Osteoblast (primary cell): ENCODE data around the gene MAP7D3. TPM values are rescaled to one million over a fixed set of nuclear protein-coding genes. Genes with fewer than 3 reads are reported as not detected.
A peak's percentile ranks its signal among the peaks of the same experiment; 100 is the strongest.
"Not testable (repeated sequence)": the region's sequence is repeated elsewhere in the genome, so short reads cannot be mapped to it uniquely, and the experiment has no call there.

ENCODE experiments used
- DNase-seq: peaks from one replicate; pipeline ENCODE4 v3.0.0; 2011; ENCODE audit warnings: low spot score, mixed read lengths; ENCODE audit not compliant: insufficient read length; ENCODE audit errors: missing footprints
- H2AFZ ChIP-seq: 2 replicates; pipeline ENCODE4 v1.6.0; 2011; ENCODE audit warnings: mild to moderate bottlenecking, low read length
- H3K27ac ChIP-seq: 2 replicates; pipeline ENCODE4 v1.5.1; 2011; ENCODE audit warnings: mild to moderate bottlenecking, low read depth, low read length, moderate library complexity
- H3K27me3 ChIP-seq: 2 replicates; pipeline ENCODE4 v1.6.0; 2012; ENCODE audit warnings: mild to moderate bottlenecking, control low read depth, inconsistent platforms, low read length, moderate library complexity; ENCODE audit not compliant: insufficient read depth
- H3K36me3 ChIP-seq: 2 replicates; pipeline ENCODE4 v1.5.1; 2011; ENCODE audit warnings: mild to moderate bottlenecking, low read length, control low read depth, moderate library complexity; ENCODE audit not compliant: insufficient read depth
- H3K4me1 ChIP-seq: 2 replicates; pipeline ENCODE4 v1.5.1; 2011; ENCODE audit warnings: mild to moderate bottlenecking, low read length, control low read depth, moderate library complexity; ENCODE audit not compliant: insufficient read depth
- H3K4me2 ChIP-seq: 2 replicates; pipeline ENCODE4 v1.6.0; 2011; ENCODE audit warnings: mild to moderate bottlenecking, low read length; ENCODE audit not compliant: insufficient read depth
- H3K4me3 ChIP-seq: fragments of 200-600 bp; sonication (generic); 3 replicates; pipeline ENCODE4 v1.5.1; 2012; ENCODE audit warnings: mild to moderate bottlenecking, low read length, inconsistent platforms; ENCODE audit not compliant: insufficient read depth
- H3K79me2 ChIP-seq: 2 replicates; pipeline ENCODE4 v1.6.0; 2012; ENCODE audit warnings: mild to moderate bottlenecking, low read length, control low read depth, inconsistent platforms; ENCODE audit not compliant: insufficient read depth
- H3K9me3 ChIP-seq: 2 replicates; pipeline ENCODE4 v1.5.1; 2011; ENCODE audit warnings: low read depth, low read length, control low read depth
- H4K20me1 ChIP-seq: 2 replicates; pipeline ENCODE4 v1.6.0; 2012; ENCODE audit warnings: mild to moderate bottlenecking, low read length, control low read depth; ENCODE audit not compliant: insufficient read depth
- total RNA-seq: library from RNA; depleted of rRNA; stranded (reverse); fragments of >200 nt; gene quantifications from 2 replicates; pipeline ENCODE4 v1.2.3, GENCODE V29; 2012
- TF ChIP-seq, protein P1 (sequence below): IDR thresholded peaks from 2 replicates; pipeline ENCODE4 v1.5.1; 2011; ENCODE audit warnings: mild to moderate bottlenecking, low read depth, low read length, moderate library complexity; ENCODE audit errors: extremely low read depth

MAP7D3 gene
- total RNA-seq, 1 donor, result 19.2 TPM

DNA sequence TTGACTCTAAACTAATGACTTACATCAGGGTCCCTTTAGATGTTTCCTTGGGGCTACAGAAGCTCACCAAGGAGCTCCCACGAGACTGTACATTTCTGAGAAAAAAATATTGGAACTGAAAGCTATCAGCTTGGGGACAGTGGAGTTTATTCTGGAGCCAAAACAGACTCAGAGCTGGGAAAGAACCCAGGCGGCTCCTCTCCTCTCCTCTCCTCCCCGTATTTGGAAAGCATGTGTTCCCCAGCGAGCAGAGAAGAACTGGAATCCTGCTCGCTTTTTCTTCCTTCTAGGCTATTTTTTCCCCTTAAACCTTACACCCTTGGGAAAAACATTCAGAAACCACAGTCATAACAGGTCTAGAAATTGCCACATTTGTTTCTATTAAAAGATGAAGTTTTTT, 4.3 kb upstream of the MAP7D3 start:
- Histone ChIP-seq H2AFZ (no peak overlapping the region), H3K4me3 (peak overlapping the region; percentile 17), H3K9me3 (no peaks in the 10 kb centered on the region), H3K36me3 (no peaks in the 10 kb centered on the region), H3K79me2 (peaks cover 4% of the 10 kb centered on the region), H3K27ac (no peak overlapping the region), H4K20me1 (no peaks in the 10 kb centered on the region), H3K4me2 (peak overlapping the region; percentile 46), H3K4me1 (peaks cover 35% of the 10 kb centered on the region), H3K27me3 (no peaks in the 10 kb centered on the region)
- no peak for DNase-seq
- TF ChIP-seq, protein P1, sequence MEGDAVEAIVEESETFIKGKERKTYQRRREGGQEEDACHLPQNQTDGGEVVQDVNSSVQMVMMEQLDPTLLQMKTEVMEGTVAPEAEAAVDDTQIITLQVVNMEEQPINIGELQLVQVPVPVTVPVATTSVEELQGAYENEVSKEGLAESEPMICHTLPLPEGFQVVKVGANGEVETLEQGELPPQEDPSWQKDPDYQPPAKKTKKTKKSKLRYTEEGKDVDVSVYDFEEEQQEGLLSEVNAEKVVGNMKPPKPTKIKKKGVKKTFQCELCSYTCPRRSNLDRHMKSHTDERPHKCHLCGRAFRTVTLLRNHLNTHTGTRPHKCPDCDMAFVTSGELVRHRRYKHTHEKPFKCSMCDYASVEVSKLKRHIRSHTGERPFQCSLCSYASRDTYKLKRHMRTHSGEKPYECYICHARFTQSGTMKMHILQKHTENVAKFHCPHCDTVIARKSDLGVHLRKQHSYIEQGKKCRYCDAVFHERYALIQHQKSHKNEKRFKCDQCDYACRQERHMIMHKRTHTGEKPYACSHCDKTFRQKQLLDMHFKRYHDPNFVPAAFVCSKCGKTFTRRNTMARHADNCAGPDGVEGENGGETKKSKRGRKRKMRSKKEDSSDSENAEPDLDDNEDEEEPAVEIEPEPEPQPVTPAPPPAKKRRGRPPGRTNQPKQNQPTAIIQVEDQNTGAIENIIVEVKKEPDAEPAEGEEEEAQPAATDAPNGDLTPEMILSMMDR, result no peak

DNA sequence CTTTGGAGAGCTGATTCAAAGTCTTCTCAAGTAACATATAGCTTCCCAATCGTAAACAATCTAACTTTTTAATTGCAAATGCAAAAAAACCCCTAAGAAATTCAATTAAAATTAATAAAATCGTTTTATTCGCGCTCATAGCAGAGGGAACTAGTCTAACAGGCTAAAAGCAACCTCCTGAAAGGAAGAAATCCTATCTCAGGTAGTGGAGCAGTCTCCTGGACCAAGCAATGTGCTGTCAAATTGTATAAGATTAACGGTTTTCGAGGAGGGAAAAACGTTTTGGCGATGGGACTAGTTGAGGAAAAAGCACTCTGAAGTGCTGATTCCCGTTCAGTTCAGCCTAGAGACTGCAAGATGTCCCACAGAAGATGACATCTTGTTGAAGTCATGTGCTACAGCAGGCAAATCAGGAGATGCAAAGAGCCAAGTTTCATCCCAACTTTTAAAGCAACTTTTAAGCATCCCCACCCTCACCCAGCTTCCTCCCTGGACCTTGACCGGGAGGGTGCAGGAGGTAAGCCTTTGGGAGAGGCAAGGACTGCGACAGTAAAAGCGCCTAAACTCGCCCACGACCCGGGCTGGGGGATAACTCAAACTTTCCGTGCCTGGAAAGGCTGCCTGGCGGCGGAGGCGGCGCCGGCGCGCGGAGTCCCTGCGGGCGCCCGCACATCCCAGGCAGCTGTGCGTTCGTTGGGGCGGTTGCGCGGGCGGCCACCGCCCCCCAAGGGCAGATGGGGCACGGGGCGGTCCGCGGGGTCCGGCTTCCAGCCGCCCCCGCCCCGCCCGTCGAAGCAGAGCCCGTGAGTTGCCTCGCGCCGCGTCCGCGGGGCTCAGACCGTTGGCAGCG, 784 bp downstream of the MAP7D3 start:
- DNase-seq, result peak; percentile 87
- Histone ChIP-seq H3K27ac (peak overlapping the region; percentile 32), H3K27me3 (no peaks in the 10 kb centered on the region), H3K4me1 (peaks cover 16% of the 10 kb centered on the region), H3K4me2 (peak overlapping the region; percentile 83), H3K4me3 (peak overlapping the region; percentile 76), H3K36me3 (no peaks in the 10 kb centered on the region), H2AFZ (peak overlapping the region; percentile 56), H4K20me1 (peaks cover 2% of the 10 kb centered on the region), H3K79me2 (peaks cover 25% of the 10 kb centered on the region), H3K9me3 (no peaks in the 10 kb centered on the region)
- TF ChIP-seq, protein P1, result no peak

DNA sequence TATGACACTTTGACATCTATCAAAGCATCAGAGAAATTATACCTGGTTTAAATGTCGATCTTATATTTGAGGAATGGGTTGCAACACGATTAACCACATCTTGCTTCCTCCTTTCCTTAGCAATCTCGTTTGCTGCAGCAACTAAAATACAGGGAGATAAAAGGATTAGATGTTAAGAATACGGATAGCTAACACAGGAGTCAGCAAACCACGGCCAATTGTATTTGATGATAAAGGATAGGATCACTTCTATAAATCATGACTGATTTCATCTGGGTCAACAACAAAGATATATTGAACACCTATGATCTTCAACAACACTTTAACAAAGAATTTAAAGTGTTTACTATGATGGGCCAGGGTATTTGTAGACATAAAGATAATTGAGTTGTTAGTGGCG, 5.0 kb downstream of the MAP7D3 start:
- Histone ChIP-seq H4K20me1 (peaks cover 2% of the 10 kb centered on the region), H3K4me2 (no peak overlapping the region), H3K4me3 (no peak overlapping the region), H3K79me2 (peaks cover 25% of the 10 kb centered on the region), H3K36me3 (peaks cover 29% of the 10 kb centered on the region), H3K27me3 (peaks cover 5% of the 10 kb centered on the region), H3K4me1 (peaks cover 3% of the 10 kb centered on the region), H2AFZ (no peak overlapping the region), H3K9me3 (no peaks in the 10 kb centered on the region), H3K27ac (no peak overlapping the region)
- DNase-seq, result no peak
- TF ChIP-seq, protein P1, result no peak

DNA sequence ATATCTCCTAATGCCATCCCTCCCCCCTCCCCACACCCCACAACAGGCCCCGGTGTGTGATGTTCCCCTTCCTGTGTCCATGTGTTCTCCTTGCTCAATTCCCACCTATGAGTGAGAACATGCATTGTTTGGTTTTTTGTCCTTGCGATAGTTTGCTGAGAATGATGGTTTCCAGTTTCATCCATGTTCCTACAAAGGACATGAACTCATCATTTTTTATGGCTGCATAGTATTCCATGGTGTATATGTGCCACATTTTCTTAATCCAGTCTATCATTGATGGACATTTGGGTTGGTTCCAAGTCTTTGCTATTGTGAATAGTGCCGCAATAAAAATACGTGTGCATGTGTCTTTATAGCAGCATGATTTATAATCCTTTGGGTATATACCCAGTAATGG, 13.4 kb downstream of the MAP7D3 start:
- not testable (repeated sequence) for H3K4me1 ChIP-seq, H2AFZ ChIP-seq, H3K27ac ChIP-seq, DNase-seq, H4K20me1 ChIP-seq, H3K27me3 ChIP-seq, H3K79me2 ChIP-seq, H3K9me3 ChIP-seq, H3K4me3 ChIP-seq, H3K4me2 ChIP-seq
- peaks cover 33% of the 10 kb centered on the region for H3K36me3 ChIP-seq
